G401 (cell line): ENCODE results near the gene SH3RF3. TPM values are rescaled to one million over a fixed set of nuclear protein-coding genes. Genes with fewer than 3 reads are reported as not detected.

Experiments
- DNase-seq: peaks from one replicate; pipeline ENCODE4 v3.0.0-alpha.2; 2015; ENCODE audit warnings: low spot score
- in situ Hi-C: cut with HindIII; loops from 2 replicates; pipeline ENCODE4 v1.10.0; 2016; ENCODE audit warnings: low sequenced_read_pairs, mixed read lengths
- total RNA-seq: library from RNA; depleted of rRNA; stranded (reverse); fragments of >200 nt; shearing (Covaris generic); gene quantifications from 2 replicates; pipeline ENCODE4 v1.2.3, GENCODE V29; 2014

The SH3RF3 gene
- total RNA-seq, 1 experiment from 2014 or later: not detected

DNA sequence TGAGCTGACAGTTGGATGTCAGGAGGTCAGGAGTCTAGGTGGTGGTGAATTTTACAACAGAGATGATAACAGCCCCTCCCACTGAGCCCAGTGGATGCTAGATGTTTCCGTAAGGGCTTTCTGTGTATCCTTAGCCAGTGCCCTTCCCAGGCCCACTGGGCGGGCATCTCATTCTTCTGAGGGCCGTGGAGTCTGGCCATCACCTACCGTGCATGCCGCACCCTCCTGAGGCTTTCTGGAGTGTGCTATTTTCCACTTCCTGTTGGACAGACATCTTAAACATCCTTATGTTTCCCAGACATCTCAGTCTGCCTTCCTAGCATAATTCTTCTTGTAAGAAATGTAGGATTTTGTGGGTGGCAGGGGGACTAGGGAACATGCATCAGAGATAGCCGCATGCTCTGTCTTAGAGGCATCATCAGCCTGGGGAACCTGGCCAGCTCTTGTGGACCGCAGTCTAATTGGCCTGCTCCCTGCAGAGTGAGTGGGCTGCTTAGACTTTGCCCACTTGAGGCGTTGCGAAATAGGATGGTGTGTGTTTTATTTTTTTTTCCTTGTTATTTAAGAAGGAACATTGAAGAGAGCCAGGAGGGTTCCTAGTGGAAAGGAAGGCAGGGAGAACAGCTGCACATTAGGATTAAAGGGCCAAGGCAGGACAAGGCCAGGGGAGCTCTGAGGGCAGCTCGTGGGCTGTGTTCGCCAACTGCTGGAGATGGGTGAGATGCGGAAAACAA lies 135.8 kb downstream of the SH3RF3 start:
- DNase-seq: no peak

DNA sequence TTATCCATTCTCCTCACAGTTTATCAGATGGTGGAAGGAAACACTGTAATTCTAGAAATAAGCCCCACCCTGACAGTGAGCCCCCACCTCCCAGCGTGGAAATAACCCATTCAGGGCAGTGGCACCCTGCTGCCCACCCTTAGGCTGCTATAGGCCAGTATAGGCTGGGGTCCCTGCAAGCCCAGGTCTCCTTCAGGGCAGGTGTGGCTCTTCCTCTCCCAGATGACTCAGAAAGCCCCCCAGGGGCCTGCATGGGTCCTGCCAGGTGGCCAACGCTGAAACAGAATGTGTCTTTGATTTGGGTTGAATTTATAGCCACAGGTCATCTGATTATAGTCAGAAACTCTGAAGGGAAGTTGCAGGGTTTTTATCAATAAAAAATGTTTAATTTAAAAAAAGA lies 136.4 kb downstream of the SH3RF3 start:
- DNase-seq: no peak
- in situ Hi-C loops: no loop called here

More for the DNA sequence above, 135.8 kb downstream of the SH3RF3 start:
- in situ Hi-C loops: no loop called here

GRCh38 chr2:109265953-109266352 lies 136.9 kb downstream of the SH3RF3 start:
- no peak for DNase-seq
- in situ Hi-C loops: no loop called here

DNA sequence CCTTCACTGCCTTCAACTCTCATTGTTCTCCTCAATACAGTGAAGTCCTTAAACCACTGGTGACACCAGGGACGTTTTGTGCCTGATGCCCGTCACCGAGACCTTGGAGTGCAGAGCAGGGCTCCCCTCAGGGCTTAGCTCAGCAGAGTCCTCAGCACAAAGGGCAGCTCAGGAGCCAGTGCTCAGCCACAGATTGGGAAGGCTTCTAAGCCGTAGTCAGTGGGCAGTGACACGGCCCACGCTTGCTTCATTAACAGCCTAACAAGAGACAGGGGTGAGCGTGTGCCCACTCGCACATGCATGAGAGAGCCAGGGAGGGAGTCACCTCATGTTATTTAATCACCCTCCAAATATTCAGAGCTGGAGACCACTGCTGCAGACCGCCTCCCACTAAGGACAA lies 137.5 kb downstream of the SH3RF3 start:
- in situ Hi-C loops: no loop called here
- DNase-seq: no peak

DNA sequence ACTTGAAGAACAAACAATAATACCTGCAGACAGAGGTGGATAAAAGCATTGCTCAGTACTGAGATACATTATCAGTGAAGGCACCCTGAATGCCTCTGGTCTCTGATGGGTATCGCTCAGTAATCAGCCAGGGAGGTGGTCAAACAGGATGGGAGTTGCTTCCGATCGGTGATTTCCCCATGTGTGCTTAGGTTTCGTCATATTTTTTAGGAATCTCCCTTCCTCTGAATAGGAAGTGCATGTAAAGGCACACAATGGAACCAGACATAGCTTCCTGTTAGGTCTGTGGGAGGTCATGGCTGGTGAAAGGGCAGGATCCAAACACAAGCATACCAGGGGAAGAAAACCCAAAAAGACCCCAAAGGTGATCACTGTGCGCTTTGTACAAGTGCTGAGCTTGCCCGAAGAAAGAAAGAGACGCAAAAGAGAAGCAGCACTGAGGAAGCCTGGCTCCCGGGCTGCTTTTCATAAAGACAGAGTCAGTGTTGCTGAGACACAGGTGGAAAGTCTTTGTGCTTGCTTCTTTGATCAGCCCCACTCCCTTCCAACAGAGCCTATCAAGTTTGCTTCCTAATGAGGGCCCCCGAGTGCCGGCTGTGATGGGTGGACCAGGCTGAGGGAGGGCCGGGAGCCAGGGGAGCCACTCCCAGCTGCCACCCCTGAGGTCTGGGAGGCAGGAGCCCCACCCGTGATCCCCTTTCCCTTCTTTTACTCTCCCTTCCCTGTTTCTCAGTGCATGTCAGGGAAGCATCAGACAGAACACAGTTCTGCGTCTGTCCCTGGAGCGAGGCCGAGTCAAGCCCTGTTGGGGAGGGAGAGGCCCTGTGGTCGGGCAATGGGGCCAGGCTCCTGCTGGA lies 138.2 kb downstream of the SH3RF3 start:
- DNase-seq: no peak
- in situ Hi-C loops: no loop called here

DNA sequence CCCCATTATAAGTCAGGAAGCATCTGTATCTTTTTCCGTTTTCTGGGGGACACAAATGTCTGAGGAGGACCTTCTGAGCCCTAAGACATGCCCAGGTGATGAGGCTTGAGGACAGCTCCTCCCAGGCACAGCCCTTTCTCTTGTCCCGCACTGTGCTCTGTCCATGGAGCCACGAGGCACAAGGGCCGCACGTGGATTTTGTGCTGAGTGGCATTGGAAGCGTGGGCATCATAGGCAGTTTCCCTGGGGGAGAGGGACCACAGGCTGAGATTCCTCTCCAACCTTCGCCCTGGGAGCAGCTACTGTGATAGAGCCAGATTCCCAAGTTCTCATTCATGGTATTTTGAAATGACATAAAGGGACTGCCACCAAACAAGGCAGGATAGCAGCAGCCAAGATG lies 139.9 kb downstream of the SH3RF3 start:
- no peak for DNase-seq
- in situ Hi-C loops: no loop called here

- DNase-seq: no peak
- in situ Hi-C loops: no loop called here
Observed at GRCh38 chr2:109269706-109270504, 140.9 kb downstream of the SH3RF3 start.

DNA sequence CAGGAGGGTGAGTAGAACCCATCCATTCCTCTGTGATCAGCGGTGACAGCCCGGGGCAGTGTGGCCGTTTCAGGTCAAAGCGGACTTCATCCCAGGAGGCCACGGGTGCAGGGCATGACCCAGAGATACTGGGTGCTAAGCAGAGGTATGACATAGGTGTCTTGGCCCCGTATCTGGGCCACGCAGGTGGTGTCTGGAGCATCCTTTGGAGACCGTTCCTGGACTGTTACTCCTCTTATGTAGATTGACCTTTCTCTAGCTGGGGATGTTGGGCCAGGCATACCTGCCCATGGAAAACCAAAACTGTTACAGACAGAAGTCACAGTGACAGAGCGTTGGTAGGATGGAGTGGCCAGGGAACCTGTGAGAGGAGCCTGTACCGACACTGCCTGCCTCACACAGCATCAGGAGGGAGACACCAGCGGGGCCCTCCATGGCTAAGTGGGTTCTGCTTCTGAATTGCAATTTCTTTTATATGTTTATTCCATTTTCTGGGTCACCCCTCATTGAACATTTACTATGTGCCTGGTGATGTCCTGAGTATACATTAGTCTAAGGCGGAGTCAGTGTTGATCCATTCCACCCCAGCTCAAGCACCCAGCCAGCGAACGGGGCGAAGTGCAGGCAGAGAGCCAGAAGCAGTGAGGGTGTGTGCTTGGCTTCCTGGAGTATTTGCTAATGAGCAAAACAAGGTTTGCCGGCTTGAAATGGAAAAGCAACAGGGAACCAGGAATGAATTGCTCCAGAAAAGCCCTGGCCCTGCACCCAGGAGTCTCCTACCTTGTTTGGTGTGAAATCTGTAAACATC lies 141.7 kb downstream of the SH3RF3 start:
- in situ Hi-C loops: no loop called here
- no peak for DNase-seq

GRCh38 chr2:109271920-109272319 lies 142.9 kb downstream of the SH3RF3 start:
- in situ Hi-C loops: no loop called here

GRCh38 chr2:109272461-109272860 lies 143.5 kb downstream of the SH3RF3 start:
- in situ Hi-C loops: no loop called here
- no peak for DNase-seq

More at GRCh38 chr2:109271920-109272319, 142.9 kb downstream of the SH3RF3 start:
- no peak for DNase-seq

DNA sequence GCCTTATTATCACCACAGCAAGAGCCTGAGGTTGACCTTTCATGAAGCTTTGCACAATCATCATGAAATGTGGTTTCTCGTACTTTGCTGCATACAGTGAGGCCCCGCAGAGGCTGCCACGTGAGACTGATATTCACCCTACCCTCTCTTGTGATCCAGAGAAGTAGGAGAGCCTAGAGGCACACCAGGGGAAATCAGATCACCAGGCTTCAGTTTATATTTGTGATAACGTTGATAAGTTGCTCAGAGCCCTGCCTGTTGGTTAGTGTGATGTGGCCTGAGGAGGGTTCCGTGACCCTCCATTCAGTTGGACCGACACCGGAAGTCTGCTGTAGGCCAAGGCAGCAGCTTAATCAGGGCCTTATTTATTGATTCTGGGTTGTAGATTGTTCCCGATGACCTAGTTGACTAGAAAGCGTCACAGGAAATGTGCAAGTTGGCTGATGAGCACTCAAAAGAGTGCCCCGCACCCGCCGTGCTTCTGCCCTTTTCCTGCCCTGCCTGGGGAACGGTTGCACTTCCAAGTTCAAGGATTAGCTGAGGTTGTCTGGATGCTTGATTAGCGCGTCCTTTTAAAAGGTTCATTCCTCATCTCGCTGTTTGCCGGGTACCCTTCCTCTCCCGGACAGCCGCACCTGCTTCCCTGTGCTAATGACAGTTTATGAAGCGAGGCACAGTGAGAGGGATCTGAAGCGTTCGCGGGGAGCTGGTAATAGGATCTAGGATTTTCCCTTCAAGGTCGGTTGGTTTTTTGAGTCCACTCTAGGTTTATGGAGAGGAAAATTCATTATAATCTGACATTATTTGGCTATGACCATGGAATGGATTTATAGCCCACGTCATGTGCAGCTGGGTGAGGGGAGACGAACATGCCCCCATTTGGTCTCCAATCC lies 146.4 kb downstream of the SH3RF3 start:
- in situ Hi-C loops: no loop called here
- DNase-seq: no peak

- DNase-seq: no peak
- in situ Hi-C loops: no loop called here
Observed at GRCh38 chr2:109277406-109277805, 148.4 kb downstream of the SH3RF3 start.

- no peak for DNase-seq
- in situ Hi-C loops: no loop called here
Observed at GRCh38 chr2:109279243-109279860, 150.3 kb downstream of the SH3RF3 start.

GRCh38 chr2:109280804-109281203 lies 151.8 kb downstream of the SH3RF3 start:
- in situ Hi-C loops: no loop called here

GRCh38 chr2:109282360-109282759 lies 153.4 kb downstream of the SH3RF3 start:
- no peak for DNase-seq
- in situ Hi-C loops: no loop called here

More at GRCh38 chr2:109280804-109281203, 151.8 kb downstream of the SH3RF3 start:
- no peak for DNase-seq

- no peak for DNase-seq
- in situ Hi-C loops: no loop called here
Observed at GRCh38 chr2:109282865-109283264, 153.9 kb downstream of the SH3RF3 start.

DNA sequence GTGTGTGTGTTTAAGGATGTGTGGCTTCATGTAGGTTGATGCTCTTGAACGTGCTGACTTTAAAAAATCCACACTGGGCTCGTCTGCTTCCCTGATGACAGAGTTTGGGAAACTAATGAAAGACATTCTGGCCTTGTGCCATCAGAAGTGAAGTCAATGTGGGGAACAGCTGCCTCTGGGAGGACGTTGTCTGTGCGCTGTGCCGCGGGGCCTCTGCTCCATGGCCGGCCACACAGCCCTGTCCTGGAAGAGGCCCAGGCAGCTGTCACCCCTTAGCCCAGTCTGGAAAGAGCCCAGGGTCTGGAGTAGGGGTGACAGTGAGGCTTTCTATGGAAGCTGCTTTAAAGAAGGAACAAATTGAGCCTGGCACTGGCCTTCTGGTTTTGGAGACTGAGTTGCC lies 155.8 kb downstream of the SH3RF3 start:
- in situ Hi-C loops: no loop called here
- no peak for DNase-seq
